Measurements from ENCODE around the gene CDC25B.
"Not testable (repeated sequence)": the region's sequence is repeated elsewhere in the genome, so short reads cannot be mapped to it uniquely, and the experiment has no call there.

The CDC25B gene

DNA sequence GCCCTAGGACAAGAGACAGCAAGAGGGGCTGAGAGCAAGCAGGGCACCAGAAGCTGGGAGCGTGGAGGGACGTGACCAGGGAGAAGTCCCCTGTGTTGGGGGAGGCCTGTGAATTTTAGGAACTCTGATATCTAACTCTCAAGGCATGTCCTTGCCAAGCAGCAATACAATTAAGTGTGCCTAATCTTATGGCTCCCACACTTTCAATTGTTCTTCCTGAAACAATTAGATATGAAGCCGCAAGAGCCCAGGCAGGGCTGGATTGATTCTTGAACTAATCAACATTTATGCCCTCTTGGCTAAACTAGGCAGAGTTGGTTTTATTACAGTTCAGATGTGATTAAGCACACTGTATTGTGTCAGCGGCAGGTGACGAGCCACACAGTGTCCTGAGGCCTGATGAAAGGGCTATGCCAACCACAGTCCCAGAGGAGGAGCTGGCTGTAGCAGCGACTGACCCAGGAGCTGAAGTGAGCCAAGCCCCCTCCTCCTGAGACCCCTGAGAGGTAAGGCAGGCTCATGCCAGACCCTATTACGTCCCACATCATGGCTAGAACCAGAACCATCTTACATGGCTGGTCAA is 46.3 kb downstream of the CDC25B start:
- no peak for DNase-seq

DNA sequence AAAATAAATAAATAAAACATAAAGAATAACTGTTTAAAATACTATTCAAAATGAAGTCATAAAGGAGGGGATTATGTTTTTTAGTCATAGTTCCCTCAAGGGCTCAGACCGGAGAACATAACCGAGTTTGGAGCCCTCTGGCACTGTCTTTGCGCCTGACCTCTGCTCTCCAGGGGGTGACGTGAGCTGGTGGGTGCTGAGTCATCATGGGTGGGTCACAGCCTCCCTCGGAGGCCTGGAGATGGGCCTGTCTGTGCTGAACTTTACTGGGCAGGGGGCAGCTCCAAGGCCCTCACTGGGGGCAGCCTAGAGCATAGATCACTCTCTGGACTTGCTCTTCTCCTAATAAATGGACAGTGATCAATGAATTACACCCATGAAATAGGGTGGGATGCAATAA is 47.4 kb downstream of the CDC25B start:
- no peak for DNase-seq

DNA sequence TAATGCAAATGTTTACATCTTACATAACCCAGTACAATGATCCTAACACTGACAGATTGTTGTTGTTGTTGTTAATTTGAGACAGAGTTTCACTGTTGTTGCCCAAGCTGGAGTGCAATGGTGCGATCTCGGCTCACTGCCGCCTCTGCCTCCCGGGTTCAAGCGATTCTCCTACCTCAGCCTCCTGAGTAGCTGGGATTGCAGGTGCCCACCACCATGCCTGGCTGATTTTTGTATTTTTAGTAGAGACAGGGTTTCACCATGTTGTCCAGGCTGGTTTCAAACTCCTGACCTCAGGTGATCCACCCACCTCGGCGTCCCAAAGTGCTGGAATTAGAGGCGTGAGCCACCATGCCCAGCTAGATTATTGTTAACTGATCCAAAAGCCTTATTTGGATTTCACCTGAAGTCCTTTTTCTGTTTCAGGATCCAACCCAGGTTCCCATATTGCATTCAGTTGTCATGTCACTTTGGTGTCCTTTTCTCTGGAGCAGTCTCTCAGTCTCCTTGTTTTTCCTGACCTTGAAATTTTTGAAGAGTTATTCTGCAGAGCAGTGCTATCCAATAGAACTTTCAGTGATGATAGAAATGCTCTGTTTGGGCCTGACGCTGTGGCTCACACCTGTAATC is 48.0 kb downstream of the CDC25B start:
- DNase-seq: not testable (repeated sequence)

- no peak for DNase-seq
Measured at GRCh38 chr20:3846378-3846739, 50.2 kb downstream of the CDC25B start.

- DNase-seq: peak; percentile 78
Measured at GRCh38 chr20:3846740-3847428, 50.8 kb downstream of the CDC25B start, which contains the start of gene MAVS. Gene MAVS, plus strand, starts transcription at chr20:3846834. Its CDS starts 7,791 bp downstream, at chr20:3854625.

GRCh38 chr20:3847429-3847940 is 51.4 kb downstream of the CDC25B start:
- no peak for DNase-seq

DNA sequence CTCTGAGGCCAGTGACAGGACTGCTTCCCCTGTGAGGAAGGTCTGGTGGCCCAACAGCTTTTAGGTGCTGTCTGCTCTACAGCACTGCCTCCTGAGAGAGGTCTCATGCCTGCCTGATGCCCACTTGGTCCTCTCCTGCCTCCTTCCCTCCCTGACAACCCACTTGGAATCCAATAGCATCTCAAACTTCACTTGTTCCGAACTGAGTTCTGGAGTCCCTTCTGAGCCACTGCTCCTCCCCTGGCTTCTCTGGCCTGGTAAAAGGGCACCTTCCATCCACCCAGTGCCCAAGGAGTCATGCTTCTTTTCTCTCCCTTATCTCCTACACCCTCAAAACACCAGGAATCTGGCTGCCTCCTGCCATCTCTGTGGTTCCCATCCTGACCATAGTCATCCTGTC is 52.5 kb downstream of the CDC25B start:
- no peak for DNase-seq

GRCh38 chr20:3854462-3854871 is 58.4 kb downstream of the CDC25B start:
- DNase-seq: no peak
